PC-3 (cell line): ENCODE results near the gene STAG1. TPM values are rescaled to one million over a fixed set of nuclear protein-coding genes. Genes with fewer than 3 reads are reported as not detected.

Experiments used
- ATAC-seq: fragments of 200-7000 bp; cut with Tn5 transposase; 2 replicates; pipeline ENCODE4 v1.9.1; 2020; ENCODE audit warnings: mild to moderate bottlenecking, moderate library complexity
- BruUV-seq: library from RNA; stranded (reverse); fragments of 400-500 nt; replicated peaks from 2 replicates; lab custom pipeline; 2021; lab: Mats Ljungman, UMichigan
- CTCF ChIA-PET: fragments of 300-600 bp; sonication (Branson Sonifier 250); formaldehyde crosslinking; loops from one replicate; lab custom pipeline; 2022; ENCODE audit warnings: antibody characterized with exemption; lab: Charles Lee
- POLR2A ChIA-PET: fragments of 300-600 bp; sonication (Branson Sonifier 250); formaldehyde crosslinking; loops from one replicate; lab custom pipeline; 2022; ENCODE audit warnings: antibody characterized with exemption; ENCODE audit not compliant: unreplicated experiment; lab: Charles Lee
- DNase-seq: peaks from one replicate; pipeline ENCODE4 v3.0.0-alpha.2; 2015
- H2AFZ ChIP-seq: fragments of 300-600 bp; sonication (generic); 2 replicates; pipeline ENCODE4 v1.6.0; 2016; ENCODE audit warnings: antibody characterized with exemption, low read length
- H3F3A ChIP-seq: fragments of 300-600 bp; sonication (generic); one replicate; pipeline ENCODE4 v1.6.0; 2017; ENCODE audit warnings: antibody characterized with exemption, low read length, control low read depth, mild to moderate bottlenecking; ENCODE audit not compliant: unreplicated experiment
- H3K27ac ChIP-seq: fragments of 300-600 bp; sonication (generic); 2 replicates; pipeline ENCODE4 v1.5.1; 2016; ENCODE audit warnings: mild to moderate bottlenecking, low read length
- H3K27me3 ChIP-seq: fragments of 300-600 bp; sonication (generic); 2 replicates; pipeline ENCODE4 v1.6.1; 2016; ENCODE audit warnings: low read length, mixed read lengths
- H3K36me3 ChIP-seq: fragments of 300-600 bp; sonication (generic); 2 replicates; pipeline ENCODE4 v1.6.1; 2016; ENCODE audit warnings: low read depth, mixed run types, low read length, mixed read lengths
- H3K4me1 ChIP-seq: fragments of 300-600 bp; sonication (generic); 2 replicates; pipeline ENCODE4 v1.5.1; 2016; ENCODE audit warnings: low read length; ENCODE audit not compliant: insufficient read depth
- H3K4me2 ChIP-seq: fragments of 300-600 bp; sonication (generic); 2 replicates; pipeline ENCODE4 v1.6.0; 2016; ENCODE audit warnings: low read length
- H3K4me3 ChIP-seq: fragments of 300-600 bp; sonication (generic); 2 replicates; pipeline ENCODE4 v1.5.1; 2016; ENCODE audit warnings: mild to moderate bottlenecking, low read length, mixed read lengths
- H3K79me2 ChIP-seq: fragments of 300-600 bp; sonication (generic); 2 replicates; pipeline ENCODE4 v1.6.1; 2017; ENCODE audit warnings: low read length, mixed read lengths
- H3K9ac ChIP-seq: fragments of 300-600 bp; sonication (generic); 2 replicates; pipeline ENCODE4 v1.6.0; 2016; ENCODE audit warnings: mild to moderate bottlenecking, low read length
- H3K9me2 ChIP-seq: fragments of 300-600 bp; sonication (generic); replicated peaks from 2 replicates; pipeline ENCODE4 v1.6.1; 2016; ENCODE audit warnings: mixed run types, low read length, mixed read lengths
- H3K9me3 ChIP-seq: fragments of 300-600 bp; sonication (generic); 2 replicates; pipeline ENCODE4 v1.6.1; 2016; ENCODE audit warnings: low read length, mixed read lengths
- H4K20me1 ChIP-seq: fragments of 300-600 bp; sonication (generic); 2 replicates; pipeline ENCODE4 v1.6.1; 2016; ENCODE audit warnings: low read length, mixed read lengths
- CTCF ChIP-seq: fragments of 300-600 bp; sonication (generic); conservative IDR thresholded peaks from 2 replicates; pipeline ENCODE4 v1.5.1; 2017; ENCODE audit warnings: antibody characterized with exemption, low read depth, mild to moderate bottlenecking, low read length
- EZH2 ChIP-seq: fragments of 300-600 bp; sonication (generic); IDR thresholded peaks from one replicate; pipeline ENCODE4 v1.6.1; 2017; ENCODE audit warnings: antibody characterized with exemption, mild to moderate bottlenecking, low read length; ENCODE audit not compliant: unreplicated experiment
- EZH2phosphoT487 ChIP-seq: fragments of 300-600 bp; sonication (generic); IDR thresholded peaks from 2 replicates; pipeline ENCODE4 v1.6.1; 2018; ENCODE audit warnings: mild to moderate bottlenecking, antibody characterized with exemption, low read length, borderline replicate concordance
- intact Hi-C: fragments of 100-400 bp; cut with micrococcal nuclease; formaldehyde crosslinking; loops from 2 replicates; pipeline ENCODE4 v1.9.0; 2023
- total RNA-seq: library from RNA; depleted of rRNA; stranded (reverse); fragments of >200 nt; gene quantifications from 2 replicates; pipeline ENCODE4 v1.2.3, GENCODE V29; 2014

The STAG1 gene
- total RNA-seq, 1 experiment from 2014 or later, result 14.6 TPM

GRCh38 chr3:136703429-136703828 is 48.7 kb downstream of the STAG1 start:
- Histone ChIP-seq H3K9me3 (no peaks in the 10 kb centered on the region), H3K27ac (no peak overlapping the region), H3K9me2 (no peaks in the 10 kb centered on the region), H3K79me2 (peaks cover 73% of the 10 kb centered on the region), H3K36me3 (no peaks in the 10 kb centered on the region), H3F3A (no peaks in the 10 kb centered on the region), H3K9ac (no peak overlapping the region), H4K20me1 (no peaks in the 10 kb centered on the region), H3K4me3 (no peak overlapping the region), H3K4me2 (no peak overlapping the region), H3K4me1 (no peaks in the 10 kb centered on the region), H3K27me3 (no peaks in the 10 kb centered on the region), H2AFZ (no peak overlapping the region)
- ChIA-PET CTCF (no interaction called here), POLR2A (no interaction called here)
- BruUV-seq, result no TSS peak
- no peak for TF ChIP-seq EZH2
- intact Hi-C loops, result no loop called here
- ATAC-seq (no peak), DNase-seq (no peak)

GRCh38 chr3:136699271-136699828 is 52.8 kb downstream of the STAG1 start:
- no peaks in the 10 kb centered on the region for H3K9me3 ChIP-seq
- H3K4me3 ChIP-seq, result no peak overlapping the region
- no peak overlapping the region for H3K9ac ChIP-seq
- H4K20me1 ChIP-seq, result no peaks in the 10 kb centered on the region
- H3K9me2 ChIP-seq, result no peaks in the 10 kb centered on the region
- TF ChIP-seq EZH2phosphoT487 (no peak), CTCF (no peak), EZH2 (no peak)
- H2AFZ ChIP-seq, result no peak overlapping the region
- DNase-seq (no peak), ATAC-seq (no peak)
- H3K36me3 ChIP-seq, result 0 out of 2 replicates have a peak, but pooled peaks cover 6% of the 10 kb centered on the region
- no TSS peak for BruUV-seq
- no peaks in the 10 kb centered on the region; the same call in 1 of the 2 replicates for H3K4me1 ChIP-seq
- no peak overlapping the region for H3K27ac ChIP-seq
- H3K4me2 ChIP-seq, result no peak overlapping the region
- ChIA-PET CTCF (no interaction called here), POLR2A (no interaction called here)
- peaks cover 76% of the 10 kb centered on the region for H3K79me2 ChIP-seq
- no peaks in the 10 kb centered on the region for H3F3A ChIP-seq
- no peaks in the 10 kb centered on the region for H3K27me3 ChIP-seq
- intact Hi-C loops, result no loop called here

- H3K9ac ChIP-seq, result no peak overlapping the region
- no peaks in the 10 kb centered on the region for H3K9me3 ChIP-seq
- no peak overlapping the region for H3K27ac ChIP-seq
- no peaks in the 10 kb centered on the region; the same call in 1 of the 2 replicates for H3K4me1 ChIP-seq
- no peaks in the 10 kb centered on the region for H3F3A ChIP-seq
- H3K4me3 ChIP-seq, result no peak overlapping the region
- H3K27me3 ChIP-seq, result no peaks in the 10 kb centered on the region
- intact Hi-C loops, result no loop called here
- 0 out of 2 replicates have a peak, but pooled peaks cover 6% of the 10 kb centered on the region for H3K36me3 ChIP-seq
- ChIA-PET POLR2A (no interaction called here), CTCF (no interaction called here)
- no peak for DNase-seq
- H4K20me1 ChIP-seq, result no peaks in the 10 kb centered on the region
- no peak overlapping the region for H2AFZ ChIP-seq
- peaks cover 76% of the 10 kb centered on the region for H3K79me2 ChIP-seq
- BruUV-seq, result no TSS peak
- H3K4me2 ChIP-seq, result no peak overlapping the region
- no peaks in the 10 kb centered on the region for H3K9me2 ChIP-seq
- TF ChIP-seq EZH2phosphoT487, result no peak
- no peak for ATAC-seq
Observed at GRCh38 chr3:136698361-136698760, 53.8 kb downstream of the STAG1 start.

- Histone ChIP-seq H3K79me2 (peaks cover 71% of the 10 kb centered on the region), H3K27ac (no peak overlapping the region), H3F3A (no peaks in the 10 kb centered on the region), H3K9ac (no peak overlapping the region), H3K4me1 (no peaks in the 10 kb centered on the region; the same call in 1 of the 2 replicates), H3K9me3 (no peaks in the 10 kb centered on the region), H3K27me3 (no peaks in the 10 kb centered on the region), H4K20me1 (no peaks in the 10 kb centered on the region), H3K4me3 (no peak overlapping the region), H3K9me2 (no peaks in the 10 kb centered on the region), H3K36me3 (0 out of 2 replicates have a peak, but pooled peaks cover 6% of the 10 kb centered on the region), H3K4me2 (no peak overlapping the region), H2AFZ (no peak overlapping the region)
- ATAC-seq (no peak), DNase-seq (no peak)
- intact Hi-C loops, result no loop called here
- POLR2A ChIA-PET, result no interaction called here
- CTCF ChIA-PET, result no interaction called here
- no peak for TF ChIP-seq CTCF
- no peak for TF ChIP-seq EZH2phosphoT487
- TF ChIP-seq EZH2, result no peak
- no TSS peak for BruUV-seq
Observed at GRCh38 chr3:136696797-136697196, 55.4 kb downstream of the STAG1 start.
